Mucosa of stomach (tissue), 1 donor: ENCODE data around the gene TMEM132C.
A peak's percentile ranks its signal among the peaks of the same experiment; 100 is the strongest.

ENCODE experiments used
- H3K27me3 ChIP-seq: one replicate; pipeline ENCODE4 v1.7.0; 2013; ENCODE audit warnings: mild to moderate bottlenecking, low read length; ENCODE audit not compliant: control insufficient read depth, insufficient read depth
- H3K36me3 ChIP-seq: one replicate; pipeline ENCODE4 v1.7.0; 2013; ENCODE audit warnings: low read length; ENCODE audit not compliant: control insufficient read depth, insufficient read depth
- H3K4me1 ChIP-seq: one replicate; pipeline ENCODE4 v1.7.0; 2013; ENCODE audit warnings: mild to moderate bottlenecking, low read length; ENCODE audit not compliant: control insufficient read depth, insufficient read depth
- H3K4me3 ChIP-seq: one replicate; pipeline ENCODE4 v1.7.0; 2013; ENCODE audit warnings: low read length
- H3K9ac ChIP-seq: one replicate; pipeline ENCODE4 v1.7.0; 2013; ENCODE audit warnings: mild to moderate bottlenecking, low read length, moderate library complexity
- H3K9me3 ChIP-seq: one replicate; pipeline ENCODE4 v1.7.0; 2013; ENCODE audit warnings: mild to moderate bottlenecking, low read length, moderate library complexity; ENCODE audit not compliant: control insufficient read depth
- donor health status: Pancreatic carcinoma.

The TMEM132C gene

GRCh38 chr12:128261757-128262156 is 5.2 kb upstream of the TMEM132C start:
- H3K9ac ChIP-seq = no peak overlapping the region
- H3K4me1 ChIP-seq = no peaks in the 10 kb centered on the region
- no peaks in the 10 kb centered on the region for H3K9me3 ChIP-seq
- no peak overlapping the region for H3K4me3 ChIP-seq
- H3K36me3 ChIP-seq = no peaks in the 10 kb centered on the region
- peaks cover 24% of the 10 kb centered on the region for H3K27me3 ChIP-seq

GRCh38 chr12:128265566-128265965 is 1.4 kb upstream of the TMEM132C start:
- Histone ChIP-seq H3K4me1 (peaks cover 5% of the 10 kb centered on the region), H3K36me3 (no peaks in the 10 kb centered on the region), H3K27me3 (peaks cover 52% of the 10 kb centered on the region)

GRCh38 chr12:128266086-128266485 is 884 bp upstream of the TMEM132C start:
- Histone ChIP-seq H3K36me3 (no peaks in the 10 kb centered on the region), H3K9me3 (no peaks in the 10 kb centered on the region), H3K9ac (no peak overlapping the region), H3K4me1 (peaks cover 5% of the 10 kb centered on the region), H3K4me3 (no peak overlapping the region), H3K27me3 (peaks cover 52% of the 10 kb centered on the region)

More at GRCh38 chr12:128265566-128265965, 1.4 kb upstream of the TMEM132C start:
- Histone ChIP-seq H3K9me3 (no peaks in the 10 kb centered on the region), H3K4me3 (no peak overlapping the region), H3K9ac (no peak overlapping the region)

GRCh38 chr12:128266541-128267130 is 334 bp upstream of the TMEM132C start:
- peaks cover 5% of the 10 kb centered on the region for H3K4me1 ChIP-seq
- H3K36me3 ChIP-seq = no peaks in the 10 kb centered on the region
- peaks cover 52% of the 10 kb centered on the region for H3K27me3 ChIP-seq
- no peaks in the 10 kb centered on the region for H3K9me3 ChIP-seq
- no peak overlapping the region for H3K4me3 ChIP-seq
- H3K9ac ChIP-seq = no peak overlapping the region

- H3K4me3 ChIP-seq = no peak overlapping the region
- peaks cover 52% of the 10 kb centered on the region for H3K27me3 ChIP-seq
- peaks cover 5% of the 10 kb centered on the region for H3K4me1 ChIP-seq
- no peaks in the 10 kb centered on the region for H3K9me3 ChIP-seq
- no peaks in the 10 kb centered on the region for H3K36me3 ChIP-seq
- no peak overlapping the region for H3K9ac ChIP-seq
These were observed 845 bp downstream of the TMEM132C start for GRCh38 chr12:128267651-128268378.

GRCh38 chr12:128268379-128268995 is 1.5 kb downstream of the TMEM132C start:
- Histone ChIP-seq H3K4me3 (no peak overlapping the region), H3K27me3 (peaks cover 50% of the 10 kb centered on the region), H3K9ac (peak overlapping the region; percentile 17), H3K9me3 (no peaks in the 10 kb centered on the region), H3K4me1 (peaks cover 5% of the 10 kb centered on the region), H3K36me3 (no peaks in the 10 kb centered on the region)

- Histone ChIP-seq H3K36me3 (no peaks in the 10 kb centered on the region), H3K27me3 (peaks cover 46% of the 10 kb centered on the region), H3K4me3 (no peak overlapping the region), H3K9ac (no peak overlapping the region), H3K4me1 (peaks cover 5% of the 10 kb centered on the region), H3K9me3 (no peaks in the 10 kb centered on the region)
These were observed 2.2 kb downstream of the TMEM132C start for GRCh38 chr12:128269181-128269591.

- no peaks in the 10 kb centered on the region for H3K4me1 ChIP-seq
- no peaks in the 10 kb centered on the region for H3K27me3 ChIP-seq
- H3K36me3 ChIP-seq = no peaks in the 10 kb centered on the region
- no peaks in the 10 kb centered on the region for H3K9me3 ChIP-seq
- no peak overlapping the region for H3K4me3 ChIP-seq
- no peak overlapping the region for H3K9ac ChIP-seq
These were observed 9.5 kb downstream of the TMEM132C start for GRCh38 chr12:128276471-128276870.

- H3K27me3 ChIP-seq = no peaks in the 10 kb centered on the region
- H3K4me3 ChIP-seq = no peak overlapping the region
- H3K9ac ChIP-seq = no peak overlapping the region
- no peaks in the 10 kb centered on the region for H3K36me3 ChIP-seq
- no peaks in the 10 kb centered on the region for H3K9me3 ChIP-seq
- no peaks in the 10 kb centered on the region for H3K4me1 ChIP-seq
These were observed 20.0 kb downstream of the TMEM132C start for GRCh38 chr12:128286970-128287369.

- Histone ChIP-seq H3K4me1 (no peaks in the 10 kb centered on the region), H3K4me3 (no peak overlapping the region), H3K27me3 (no peaks in the 10 kb centered on the region), H3K9ac (no peak overlapping the region), H3K36me3 (no peaks in the 10 kb centered on the region), H3K9me3 (no peaks in the 10 kb centered on the region)
These were observed 21.4 kb downstream of the TMEM132C start for GRCh38 chr12:128288357-128288756.

GRCh38 chr12:128288896-128289295 is 21.9 kb downstream of the TMEM132C start:
- Histone ChIP-seq H3K4me3 (no peak overlapping the region), H3K9me3 (no peaks in the 10 kb centered on the region), H3K4me1 (no peaks in the 10 kb centered on the region), H3K27me3 (no peaks in the 10 kb centered on the region), H3K9ac (no peak overlapping the region), H3K36me3 (no peaks in the 10 kb centered on the region)

- no peak overlapping the region for H3K4me3 ChIP-seq
- H3K9me3 ChIP-seq = no peaks in the 10 kb centered on the region
- no peaks in the 10 kb centered on the region for H3K4me1 ChIP-seq
- no peak overlapping the region for H3K9ac ChIP-seq
- no peaks in the 10 kb centered on the region for H3K27me3 ChIP-seq
- H3K36me3 ChIP-seq = no peaks in the 10 kb centered on the region
These were observed 24.0 kb downstream of the TMEM132C start for GRCh38 chr12:128290938-128291337.
